OCI-LY7 (cell line): Measurements from ENCODE around the gene OR6C68. TPM values are rescaled to one million over a fixed set of nuclear protein-coding genes. Genes with fewer than 3 reads are reported as not detected.
A peak's percentile ranks its signal among the peaks of the same experiment; 100 is the strongest.

Experiments
- BruUV-seq: library from RNA; stranded (reverse); fragments of 400-500 nt; replicated peaks from 2 replicates; lab custom pipeline; 2021; lab: Mats Ljungman, UMichigan
- CTCF ChIA-PET: fragments of 300-600 bp; sonication (Branson Sonifier 250); formaldehyde crosslinking; loops from one replicate; lab custom pipeline; 2022; ENCODE audit warnings: antibody characterized with exemption; ENCODE audit not compliant: unreplicated experiment; lab: Charles Lee
- POLR2A ChIA-PET: fragments of 300-600 bp; sonication (Branson Sonifier 250); formaldehyde crosslinking; loops from one replicate; lab custom pipeline; 2022; ENCODE audit warnings: antibody characterized with exemption; lab: Charles Lee
- DNase-seq: peaks from one replicate; pipeline ENCODE4 v3.0.0-alpha.2; 2015; ENCODE audit warnings: low spot score
- H2AFZ ChIP-seq: fragments of 200-600 bp; sonication (generic), shearing (Covaris generic); 2 replicates; pipeline ENCODE4 v1.6.1; 2014; ENCODE audit warnings: mild to moderate bottlenecking, antibody characterized with exemption, low read length, moderate library complexity
- H3K27ac ChIP-seq: fragments of 200-600 bp; sonication (generic); 2 replicates; pipeline ENCODE4 v1.5.1; 2014; ENCODE audit warnings: mixed run types, low read depth, mild to moderate bottlenecking, moderate library complexity, low read length, inconsistent platforms; ENCODE audit not compliant: poor library complexity, severe bottlenecking
- H3K36me3 ChIP-seq: fragments of 200-600 bp; sonication (generic); 2 replicates; pipeline ENCODE4 v1.6.1; 2014; ENCODE audit warnings: mild to moderate bottlenecking, antibody characterized with exemption, low read length, moderate library complexity, mixed read lengths; ENCODE audit not compliant: insufficient read depth
- H3K4me1 ChIP-seq: fragments of 200-600 bp; sonication (generic); 2 replicates; pipeline ENCODE4 v1.5.1; 2014; ENCODE audit warnings: mild to moderate bottlenecking, low read length; ENCODE audit not compliant: insufficient read depth, poor library complexity, severe bottlenecking
- H3K4me2 ChIP-seq: fragments of 200-600 bp; sonication (generic); 2 replicates; pipeline ENCODE4 v1.6.1; 2014; ENCODE audit warnings: mild to moderate bottlenecking, low read length
- H3K4me3 ChIP-seq: fragments of 200-600 bp; sonication (generic); 2 replicates; pipeline ENCODE4 v1.5.1; 2014; ENCODE audit warnings: mild to moderate bottlenecking, low read depth, low read length; ENCODE audit not compliant: poor library complexity, severe bottlenecking
- H3K79me2 ChIP-seq: fragments of 200-600 bp; sonication (generic); 2 replicates; pipeline ENCODE4 v1.6.1; 2016; ENCODE audit warnings: low read depth, mild to moderate bottlenecking, low read length, moderate library complexity, mixed read lengths; ENCODE audit not compliant: insufficient read depth
- H3K9me2 ChIP-seq: fragments of 200-600 bp; sonication (generic); 2 replicates; pipeline ENCODE4 v1.6.1; 2016; ENCODE audit warnings: mild to moderate bottlenecking, low read length, mixed read lengths; ENCODE audit not compliant: insufficient read depth
- H3K9me3 ChIP-seq: fragments of 200-600 bp; sonication (generic); 2 replicates; pipeline ENCODE4 v1.6.1; 2014; ENCODE audit warnings: mild to moderate bottlenecking, mixed run types, low read length, mixed read lengths
- H4K20me1 ChIP-seq: fragments of 200-600 bp; sonication (generic); 2 replicates; pipeline ENCODE4 v1.6.1; 2014; ENCODE audit warnings: mild to moderate bottlenecking, antibody characterized with exemption, low read length, moderate library complexity, mixed read lengths; ENCODE audit not compliant: insufficient read depth
- EZH2phosphoT487 ChIP-seq: fragments of 200-600 bp; sonication (generic); IDR thresholded peaks from 2 replicates; pipeline ENCODE4 v1.6.1; 2018; ENCODE audit warnings: low read depth, borderline replicate concordance, mild to moderate bottlenecking, mixed run types, antibody characterized with exemption, low read length, moderate library complexity, mixed read lengths
- intact Hi-C: fragments of 100-400 bp; cut with micrococcal nuclease; formaldehyde crosslinking; loops from one replicate; pipeline ENCODE4 v1.10.0; 2022; ENCODE audit not compliant: unreplicated experiment
- total RNA-seq, 2 experiments: library from RNA; depleted of rRNA in 1 of 2; stranded (reverse); fragments of >200 nt in 1 of 2; shearing (Covaris generic) in 1 of 2; gene quantifications; 2 replicates each; pipeline ENCODE4 v1.2.3, GENCODE V29; 2014 to 2022
- TF ChIP-seq, protein P1 (sequence below): fragments of 200-600 bp; sonication (generic); conservative IDR thresholded peaks from 2 replicates; pipeline ENCODE4 v1.5.1; 2014; ENCODE audit warnings: mild to moderate bottlenecking, antibody characterized with exemption, low read length, moderate library complexity, mixed read lengths

OR6C68 gene
- total RNA-seq, 2 experiments from 2014 or later, result not detected

DNA sequence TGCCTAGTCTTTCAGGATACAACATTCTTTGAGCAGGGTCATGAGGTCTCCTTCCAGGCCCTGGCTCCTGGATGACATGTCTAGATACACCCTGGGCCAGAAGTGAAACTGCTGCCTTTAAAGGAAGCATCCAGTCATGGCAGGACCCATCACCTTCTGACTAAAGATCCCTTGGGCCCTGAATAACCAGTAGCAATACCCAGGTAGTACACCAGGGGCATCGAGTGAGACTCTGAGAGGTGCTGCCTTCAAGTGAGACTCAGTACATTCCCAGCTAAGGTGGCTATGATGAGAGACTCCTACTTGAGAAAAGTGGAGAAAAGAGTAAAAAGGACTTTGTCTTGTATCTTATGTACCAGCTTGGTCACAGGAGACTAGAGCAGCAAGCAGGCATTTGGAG, 23.5 kb downstream of the OR6C68 start:
- no TSS peak for BruUV-seq

DNA sequence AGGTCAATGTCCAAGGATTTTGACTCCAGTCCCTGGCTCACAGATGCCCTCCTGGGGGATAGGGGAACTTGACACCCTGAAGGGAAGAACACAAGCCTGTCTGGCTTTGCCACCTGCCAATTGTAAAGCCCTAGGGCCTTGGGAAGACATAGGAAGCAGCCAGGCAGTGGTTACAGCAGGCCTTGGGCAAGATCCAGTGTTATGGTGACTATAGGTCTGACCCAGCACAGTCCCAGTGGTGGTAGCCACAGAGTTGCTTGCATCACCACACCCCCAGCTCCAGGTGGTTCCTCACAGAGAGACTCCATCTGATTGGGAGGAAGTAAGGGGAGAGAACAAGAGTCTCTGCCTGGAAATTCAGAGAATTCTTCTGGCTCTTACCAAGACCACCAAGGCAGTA, 24.2 kb downstream of the OR6C68 start:
- no peaks in the 10 kb centered on the region for H3K4me1 ChIP-seq
- H3K27ac ChIP-seq, result no peak overlapping the region
- CTCF ChIA-PET, result no interaction called here
- no peak overlapping the region for H2AFZ ChIP-seq
- H3K9me2 ChIP-seq, result no peaks in the 10 kb centered on the region
- POLR2A ChIA-PET, result no interaction called here
- H4K20me1 ChIP-seq, result no peaks in the 10 kb centered on the region
- no peak for TF ChIP-seq EZH2phosphoT487
- TF ChIP-seq, protein P1, sequence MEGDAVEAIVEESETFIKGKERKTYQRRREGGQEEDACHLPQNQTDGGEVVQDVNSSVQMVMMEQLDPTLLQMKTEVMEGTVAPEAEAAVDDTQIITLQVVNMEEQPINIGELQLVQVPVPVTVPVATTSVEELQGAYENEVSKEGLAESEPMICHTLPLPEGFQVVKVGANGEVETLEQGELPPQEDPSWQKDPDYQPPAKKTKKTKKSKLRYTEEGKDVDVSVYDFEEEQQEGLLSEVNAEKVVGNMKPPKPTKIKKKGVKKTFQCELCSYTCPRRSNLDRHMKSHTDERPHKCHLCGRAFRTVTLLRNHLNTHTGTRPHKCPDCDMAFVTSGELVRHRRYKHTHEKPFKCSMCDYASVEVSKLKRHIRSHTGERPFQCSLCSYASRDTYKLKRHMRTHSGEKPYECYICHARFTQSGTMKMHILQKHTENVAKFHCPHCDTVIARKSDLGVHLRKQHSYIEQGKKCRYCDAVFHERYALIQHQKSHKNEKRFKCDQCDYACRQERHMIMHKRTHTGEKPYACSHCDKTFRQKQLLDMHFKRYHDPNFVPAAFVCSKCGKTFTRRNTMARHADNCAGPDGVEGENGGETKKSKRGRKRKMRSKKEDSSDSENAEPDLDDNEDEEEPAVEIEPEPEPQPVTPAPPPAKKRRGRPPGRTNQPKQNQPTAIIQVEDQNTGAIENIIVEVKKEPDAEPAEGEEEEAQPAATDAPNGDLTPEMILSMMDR, result no peak
- no peaks in the 10 kb centered on the region for H3K79me2 ChIP-seq
- no peak overlapping the region for H3K4me3 ChIP-seq
- DNase-seq, result no peak
- no TSS peak for BruUV-seq
- intact Hi-C loops, result no loop called here
- no peaks in the 10 kb centered on the region for H3K9me3 ChIP-seq
- no peaks in the 10 kb centered on the region for H3K36me3 ChIP-seq
- no peak overlapping the region for H3K4me2 ChIP-seq

More for the DNA sequence above, 23.5 kb downstream of the OR6C68 start:
- Histone ChIP-seq H3K27ac (no peak overlapping the region), H3K79me2 (no peaks in the 10 kb centered on the region), H4K20me1 (no peaks in the 10 kb centered on the region), H3K4me2 (no peak overlapping the region), H3K9me3 (no peaks in the 10 kb centered on the region), H3K9me2 (no peaks in the 10 kb centered on the region), H3K36me3 (no peaks in the 10 kb centered on the region), H3K4me3 (no peak overlapping the region), H3K4me1 (no peaks in the 10 kb centered on the region), H2AFZ (no peak overlapping the region)
- ChIA-PET POLR2A (no interaction called here), CTCF (no interaction called here)
- DNase-seq, result peak; percentile 9
- TF ChIP-seq, protein P1, result peak; percentile 39; the same call in 1 of the 2 replicates
- no peak for TF ChIP-seq EZH2phosphoT487
- intact Hi-C loops, result no loop called here

Other genes with a start within 250 kb of the OR6C68 start
- not detected in 2 replicates for gene OR6C74, start 247.8 kb upstream of the OR6C68 start, total RNA-seq (2014; rRNA removed; shearing (Covaris generic))
- gene OR6C74, start 247.8 kb upstream of the OR6C68 start, total RNA-seq (2022), result not detected in 2 replicates
- gene OR6C6, start 195.8 kb upstream of the OR6C68 start, total RNA-seq (2014; rRNA removed; shearing (Covaris generic)), result not detected in 2 replicates
- gene OR6C6, start 195.8 kb upstream of the OR6C68 start, total RNA-seq (2022), result not detected in 2 replicates
- not detected in 2 replicates for gene OR6C1, start 178.0 kb upstream of the OR6C68 start, total RNA-seq (2014; rRNA removed; shearing (Covaris generic))
- not detected in 2 replicates for gene OR6C1, start 178.0 kb upstream of the OR6C68 start, total RNA-seq (2022)
- gene OR6C3, start 161.6 kb upstream of the OR6C68 start, total RNA-seq (2014; rRNA removed; shearing (Covaris generic)), result not detected in 2 replicates
- not detected in 2 replicates for gene OR6C3, start 161.6 kb upstream of the OR6C68 start, total RNA-seq (2022)
- gene OR6C75, start 129.4 kb upstream of the OR6C68 start, total RNA-seq (2014; rRNA removed; shearing (Covaris generic)), result not detected in 2 replicates
- not detected in 2 replicates for gene OR6C75, start 129.4 kb upstream of the OR6C68 start, total RNA-seq (2022)
- not detected in 2 replicates for gene OR6C65, start 91.8 kb upstream of the OR6C68 start, total RNA-seq (2014; rRNA removed; shearing (Covaris generic))
- gene OR6C65, start 91.8 kb upstream of the OR6C68 start, total RNA-seq (2022), result not detected in 2 replicates
- not detected in 2 replicates for gene OR6C76, start 66.1 kb upstream of the OR6C68 start, total RNA-seq (2014; rRNA removed; shearing (Covaris generic))
- gene OR6C76, start 66.1 kb upstream of the OR6C68 start, total RNA-seq (2022), result not detected in 2 replicates
- not detected in 2 replicates for gene OR6C2, start 48.3 kb upstream of the OR6C68 start, total RNA-seq (2014; rRNA removed; shearing (Covaris generic))
- not detected in 2 replicates for gene OR6C2, start 48.3 kb upstream of the OR6C68 start, total RNA-seq (2022)
- gene OR6C70, start 22.2 kb upstream of the OR6C68 start, total RNA-seq (2014; rRNA removed; shearing (Covaris generic)), result 0.90 TPM in 1 of 2 replicates, not detected in the other
- not detected in 2 replicates for gene OR6C70, start 22.2 kb upstream of the OR6C68 start, total RNA-seq (2022)
- gene OR6C4, start 57.2 kb downstream of the OR6C68 start, total RNA-seq (2014; rRNA removed; shearing (Covaris generic)), result not detected in 2 replicates
- not detected in 2 replicates for gene OR6C4, start 57.2 kb downstream of the OR6C68 start, total RNA-seq (2022)
- gene OR2AP1, start 80.1 kb downstream of the OR6C68 start, total RNA-seq (2014; rRNA removed; shearing (Covaris generic)), result not detected in 2 replicates
- not detected in 2 replicates for gene OR2AP1, start 80.1 kb downstream of the OR6C68 start, total RNA-seq (2022)
- not detected in 2 replicates for gene OR10P1, start 144.5 kb downstream of the OR6C68 start, total RNA-seq (2014; rRNA removed; shearing (Covaris generic))
- not detected in 2 replicates for gene OR10P1, start 144.5 kb downstream of the OR6C68 start, total RNA-seq (2022)
- 1.5 and 2.3 TPM in 2 replicates for gene ITGA7, start 215.5 kb downstream of the OR6C68 start, total RNA-seq (2014; rRNA removed; shearing (Covaris generic))
- gene ITGA7, start 215.5 kb downstream of the OR6C68 start, total RNA-seq (2022), result 3.3 and 4.0 TPM in 2 replicates
- 139 and 161 TPM in 2 replicates for gene BLOC1S1, start 223.7 kb downstream of the OR6C68 start, total RNA-seq (2014; rRNA removed; shearing (Covaris generic))
- gene BLOC1S1, start 223.7 kb downstream of the OR6C68 start, total RNA-seq (2022), result 152 and 159 TPM in 2 replicates
- gene RDH5, start 228.0 kb downstream of the OR6C68 start, total RNA-seq (2014; rRNA removed; shearing (Covaris generic)), result 6.2 and 8.9 TPM in 2 replicates
- gene RDH5, start 228.0 kb downstream of the OR6C68 start, total RNA-seq (2022), result 19.6 and 20.1 TPM in 2 replicates
- 102 and 143 TPM in 2 replicates for gene CD63, start 236.6 kb downstream of the OR6C68 start, total RNA-seq (2014; rRNA removed; shearing (Covaris generic))
- 112 and 130 TPM in 2 replicates for gene CD63, start 236.6 kb downstream of the OR6C68 start, total RNA-seq (2022)